ENCODE results near the gene ZNF385B. TPM values are rescaled to one million over a fixed set of nuclear protein-coding genes. Genes with fewer than 3 reads are reported as not detected.

Gene ZNF385B
- total RNA-seq, 4 donors from 2014 or later, result 9.7 to 24.9 (median 11.4) TPM

DNA sequence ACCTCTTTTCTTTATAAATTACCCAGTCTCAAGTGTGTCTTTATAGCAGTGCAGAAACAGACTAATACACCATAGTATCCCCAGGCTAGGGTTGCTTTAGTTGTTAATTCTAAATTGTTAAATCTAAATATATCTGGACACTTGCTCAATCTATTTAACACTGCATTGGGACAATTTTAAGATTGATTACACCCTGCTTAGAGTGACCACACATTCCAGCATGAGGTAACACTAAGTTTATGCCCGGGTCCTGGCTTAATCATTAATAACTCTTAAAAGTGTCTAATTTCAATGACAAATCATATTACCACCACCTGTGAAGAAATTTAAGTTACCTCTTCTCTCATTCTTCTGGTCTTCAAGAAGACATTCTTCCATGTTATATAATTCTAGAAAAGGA lies 131.4 kb downstream of the ZNF385B start:
- intact Hi-C loops (cut with DNase I; ENCODE audit: low total_unique reads) (loop anchor here (10.0 kb wide), 1 partner anchor 545 kb away; no protein-coding TSS in a partner anchor), in situ Hi-C loops (cut with MboI; ENCODE audit: low sequenced_read_pairs in 4 of 4) (loop anchor here in 1 of 4 donors (10.0 kb wide), 1 partner anchor 305 kb away; no protein-coding TSS in a partner anchor)
- no peak for ATAC-seq
- Histone ChIP-seq H3K27me3 (no peaks in the 10 kb centered on the region), H3K27ac (no peak overlapping the region), H3K4me3 (no peak overlapping the region), H3K4me1 (no peaks in the 10 kb centered on the region), H3K9me3 (no peaks in the 10 kb centered on the region), H3K36me3 (no peaks in the 10 kb centered on the region)
- TF ChIP-seq, protein P1, sequence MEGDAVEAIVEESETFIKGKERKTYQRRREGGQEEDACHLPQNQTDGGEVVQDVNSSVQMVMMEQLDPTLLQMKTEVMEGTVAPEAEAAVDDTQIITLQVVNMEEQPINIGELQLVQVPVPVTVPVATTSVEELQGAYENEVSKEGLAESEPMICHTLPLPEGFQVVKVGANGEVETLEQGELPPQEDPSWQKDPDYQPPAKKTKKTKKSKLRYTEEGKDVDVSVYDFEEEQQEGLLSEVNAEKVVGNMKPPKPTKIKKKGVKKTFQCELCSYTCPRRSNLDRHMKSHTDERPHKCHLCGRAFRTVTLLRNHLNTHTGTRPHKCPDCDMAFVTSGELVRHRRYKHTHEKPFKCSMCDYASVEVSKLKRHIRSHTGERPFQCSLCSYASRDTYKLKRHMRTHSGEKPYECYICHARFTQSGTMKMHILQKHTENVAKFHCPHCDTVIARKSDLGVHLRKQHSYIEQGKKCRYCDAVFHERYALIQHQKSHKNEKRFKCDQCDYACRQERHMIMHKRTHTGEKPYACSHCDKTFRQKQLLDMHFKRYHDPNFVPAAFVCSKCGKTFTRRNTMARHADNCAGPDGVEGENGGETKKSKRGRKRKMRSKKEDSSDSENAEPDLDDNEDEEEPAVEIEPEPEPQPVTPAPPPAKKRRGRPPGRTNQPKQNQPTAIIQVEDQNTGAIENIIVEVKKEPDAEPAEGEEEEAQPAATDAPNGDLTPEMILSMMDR (IDR thresholded peaks at IDR 0.05 in 4 of 5, conservative IDR thresholded peaks at IDR 0.05 in 1 of 5), result no peak
- TF ChIP-seq POLR2A (IDR thresholded peaks at IDR 0.05), result no peak
- no peak for DNase-seq

DNA sequence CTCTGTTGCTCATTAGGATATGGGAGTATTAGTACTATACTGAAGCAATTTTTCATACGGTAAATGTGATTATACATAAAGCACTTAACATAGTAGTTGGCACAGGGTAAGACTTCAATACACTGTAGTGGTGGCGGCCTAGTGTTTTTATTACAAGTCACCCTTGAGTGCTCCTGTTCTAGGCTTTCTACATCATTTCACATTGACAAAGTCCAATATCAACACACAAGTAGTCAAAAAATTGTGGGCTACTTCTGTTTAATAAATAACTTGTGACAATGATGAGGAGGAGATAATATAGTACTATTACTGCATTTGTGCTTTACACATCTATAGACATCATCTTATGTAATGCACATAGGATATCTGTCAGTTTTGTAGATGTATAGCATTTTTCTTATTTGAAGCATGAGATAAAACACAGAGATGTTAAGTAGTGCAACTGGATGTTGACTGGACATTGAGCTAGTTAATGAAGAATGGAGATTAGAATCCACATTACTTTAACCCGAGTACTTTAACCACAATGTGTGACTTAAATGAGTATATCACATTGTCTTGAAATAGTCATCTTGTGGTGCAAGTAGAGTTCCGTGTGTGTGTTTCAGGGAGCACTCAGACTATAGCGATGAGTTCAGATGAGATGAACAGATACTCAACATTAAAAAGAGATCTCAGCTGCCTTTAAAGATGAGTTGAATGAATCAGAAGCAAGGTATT lies 134.8 kb downstream of the ZNF385B start:
- Histone ChIP-seq H3K27ac (no peak overlapping the region), H3K36me3 (no peaks in the 10 kb centered on the region), H3K4me1 (no peaks in the 10 kb centered on the region), H3K4me3 (no peak overlapping the region), H3K27me3 (no peaks in the 10 kb centered on the region), H3K9me3 (no peaks in the 10 kb centered on the region)
- no peak for ATAC-seq
- no peak for DNase-seq
- intact Hi-C loops (cut with DNase I; ENCODE audit: low total_unique reads), result loop anchor here (10.0 kb wide), 1 partner anchor 548 kb away; no protein-coding TSS in a partner anchor
- TF ChIP-seq, protein P1 (IDR thresholded peaks at IDR 0.05 in 4 of 5, conservative IDR thresholded peaks at IDR 0.05 in 1 of 5), result no peak
- no peak for TF ChIP-seq POLR2A (IDR thresholded peaks at IDR 0.05)
- in situ Hi-C loops (cut with MboI; ENCODE audit: low sequenced_read_pairs in 4 of 4), result no loop called here

DNA sequence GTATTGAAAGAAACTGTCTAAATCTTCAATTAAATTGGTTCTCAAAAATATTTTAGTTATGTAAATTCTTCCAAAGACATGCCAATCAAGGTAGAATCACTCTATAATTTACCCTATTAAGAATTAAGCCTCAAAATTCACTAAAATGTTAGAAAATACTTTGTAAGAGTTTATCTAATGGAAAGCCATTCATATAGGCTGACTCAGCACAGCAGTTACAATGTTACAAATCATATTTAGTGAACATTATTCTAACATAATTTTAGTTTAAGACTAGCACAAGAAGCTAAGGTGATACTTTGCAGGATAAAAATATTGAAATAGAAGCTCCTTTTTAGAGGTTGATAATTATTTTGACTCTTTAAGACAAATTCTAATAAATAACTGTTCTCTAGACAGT lies 137.0 kb downstream of the ZNF385B start:
- no peaks in the 10 kb centered on the region for H3K4me1 ChIP-seq
- in situ Hi-C loops (cut with MboI; ENCODE audit: low sequenced_read_pairs in 4 of 4) (no loop called here), intact Hi-C loops (cut with DNase I; ENCODE audit: low total_unique reads) (loop anchor here (10.0 kb wide), 1 partner anchor 550 kb away; no protein-coding TSS in a partner anchor)
- H3K27ac ChIP-seq, result no peak overlapping the region
- no peaks in the 10 kb centered on the region for H3K9me3 ChIP-seq
- no peak for TF ChIP-seq POLR2A (IDR thresholded peaks at IDR 0.05)
- TF ChIP-seq, protein P1 (IDR thresholded peaks at IDR 0.05 in 4 of 5, conservative IDR thresholded peaks at IDR 0.05 in 1 of 5), result no peak
- no peaks in the 10 kb centered on the region for H3K27me3 ChIP-seq
- no peak overlapping the region for H3K4me3 ChIP-seq
- DNase-seq, result no peak
- H3K36me3 ChIP-seq, result no peaks in the 10 kb centered on the region
- ATAC-seq, result no peak

DNA sequence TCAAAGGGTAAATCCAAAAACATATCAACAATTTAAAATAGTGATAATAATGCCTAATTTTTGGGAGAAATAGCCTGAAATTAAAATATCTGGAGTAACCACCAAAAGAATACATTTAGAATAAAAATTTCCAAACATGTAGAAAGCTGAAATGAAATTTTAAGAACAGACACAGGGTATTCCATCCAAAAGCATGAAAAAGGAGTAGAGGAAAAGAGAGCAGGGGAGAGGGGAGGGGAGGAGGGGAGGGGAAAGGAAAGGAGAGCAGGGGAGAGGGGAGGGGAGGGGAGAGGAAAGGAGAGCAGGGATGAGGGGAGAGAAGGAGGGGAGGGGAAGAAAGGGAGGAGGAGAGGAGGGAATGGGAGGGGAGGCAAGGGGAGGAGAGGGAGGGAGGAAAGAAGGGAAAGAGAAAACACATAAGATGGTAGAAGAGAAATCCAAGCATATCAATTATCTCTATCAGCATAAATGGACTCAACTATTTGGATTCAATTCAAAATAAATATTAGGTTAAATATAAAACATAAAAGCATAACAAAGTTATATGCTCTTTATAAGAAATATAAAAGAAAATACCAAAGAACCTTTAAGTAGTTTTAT lies 141.1 kb downstream of the ZNF385B start:
- H3K27me3 ChIP-seq, result no peaks in the 10 kb centered on the region
- ATAC-seq (no peak), DNase-seq (no peak)
- in situ Hi-C loops (cut with MboI; ENCODE audit: low sequenced_read_pairs in 4 of 4), result no loop called here
- no peaks in the 10 kb centered on the region for H3K36me3 ChIP-seq
- no peak overlapping the region for H3K27ac ChIP-seq
- intact Hi-C loops (cut with DNase I; ENCODE audit: low total_unique reads), result loop anchor here (10.0 kb wide), 1 partner anchor 555 kb away; no protein-coding TSS in a partner anchor
- no peaks in the 10 kb centered on the region for H3K9me3 ChIP-seq
- TF ChIP-seq, protein P1 (IDR thresholded peaks at IDR 0.05 in 4 of 5, conservative IDR thresholded peaks at IDR 0.05 in 1 of 5), result no peak
- TF ChIP-seq POLR2A (IDR thresholded peaks at IDR 0.05), result no peak
- no peaks in the 10 kb centered on the region for H3K4me1 ChIP-seq
- H3K4me3 ChIP-seq, result no peak overlapping the region
